GM12874 (cell line): Measurements from ENCODE around the gene POU5F1.

Experiments used
- TF ChIP-seq, protein P1 (sequence below): IDR thresholded peaks from 2 replicates; pipeline ENCODE4 v1.5.1; 2011; ENCODE audit warnings: low read depth, mild to moderate bottlenecking, control low read depth, low read length, moderate library complexity; ENCODE audit not compliant: insufficient read depth

POU5F1 gene

DNA sequence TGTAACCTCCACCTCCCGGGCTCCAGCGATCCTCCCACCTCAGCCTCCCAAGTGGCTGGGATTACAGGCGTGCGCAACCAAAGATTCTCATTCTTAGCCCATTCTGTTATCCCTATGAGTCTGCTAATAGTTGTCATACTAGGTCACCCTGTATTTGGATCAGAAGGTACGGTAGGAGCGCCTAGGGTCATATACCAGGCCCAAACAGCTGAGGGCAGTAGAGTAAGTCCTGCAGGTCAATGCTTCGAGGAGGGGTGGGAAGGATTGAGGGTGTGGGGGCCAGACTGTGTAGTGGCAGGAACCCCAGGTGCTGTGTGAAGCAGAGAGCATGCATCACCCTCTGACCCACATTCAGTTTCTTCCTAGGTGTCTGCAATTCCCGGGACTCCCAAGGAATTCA is 22.7 kb upstream of the POU5F1 start:
- TF ChIP-seq, protein P1, sequence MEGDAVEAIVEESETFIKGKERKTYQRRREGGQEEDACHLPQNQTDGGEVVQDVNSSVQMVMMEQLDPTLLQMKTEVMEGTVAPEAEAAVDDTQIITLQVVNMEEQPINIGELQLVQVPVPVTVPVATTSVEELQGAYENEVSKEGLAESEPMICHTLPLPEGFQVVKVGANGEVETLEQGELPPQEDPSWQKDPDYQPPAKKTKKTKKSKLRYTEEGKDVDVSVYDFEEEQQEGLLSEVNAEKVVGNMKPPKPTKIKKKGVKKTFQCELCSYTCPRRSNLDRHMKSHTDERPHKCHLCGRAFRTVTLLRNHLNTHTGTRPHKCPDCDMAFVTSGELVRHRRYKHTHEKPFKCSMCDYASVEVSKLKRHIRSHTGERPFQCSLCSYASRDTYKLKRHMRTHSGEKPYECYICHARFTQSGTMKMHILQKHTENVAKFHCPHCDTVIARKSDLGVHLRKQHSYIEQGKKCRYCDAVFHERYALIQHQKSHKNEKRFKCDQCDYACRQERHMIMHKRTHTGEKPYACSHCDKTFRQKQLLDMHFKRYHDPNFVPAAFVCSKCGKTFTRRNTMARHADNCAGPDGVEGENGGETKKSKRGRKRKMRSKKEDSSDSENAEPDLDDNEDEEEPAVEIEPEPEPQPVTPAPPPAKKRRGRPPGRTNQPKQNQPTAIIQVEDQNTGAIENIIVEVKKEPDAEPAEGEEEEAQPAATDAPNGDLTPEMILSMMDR = no peak

DNA sequence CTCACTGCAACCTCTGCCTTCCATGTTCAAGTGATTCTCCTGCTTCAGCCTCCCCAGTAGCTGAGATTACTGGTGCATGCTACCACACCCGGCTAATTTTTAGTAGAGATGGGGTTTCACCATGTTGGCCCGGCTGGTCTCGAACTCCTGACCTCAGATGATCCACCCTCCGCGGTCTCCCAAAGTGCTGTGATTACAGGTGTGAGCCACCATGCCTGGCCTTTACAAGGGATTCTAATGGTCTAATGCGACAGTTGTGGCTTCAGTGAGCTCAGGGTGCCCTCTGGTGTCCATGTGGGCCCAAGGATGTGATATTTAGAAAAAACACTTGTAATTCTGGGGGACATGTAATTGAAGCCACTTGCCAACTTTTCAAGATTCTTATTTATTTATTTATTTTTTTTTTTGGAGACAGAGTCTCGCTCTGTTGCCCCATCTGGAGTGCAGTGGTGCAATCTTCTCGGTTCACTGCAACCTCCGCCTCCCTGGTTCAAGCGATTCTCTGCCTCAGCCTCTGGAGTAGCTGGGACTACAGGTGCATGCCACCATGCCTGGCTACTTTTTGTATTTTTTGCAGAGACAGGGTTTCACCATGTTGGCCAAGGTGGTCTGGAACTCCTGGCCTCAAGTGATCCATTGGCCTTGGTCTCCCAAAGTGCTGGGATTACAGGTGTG is 22.1 kb upstream of the POU5F1 start:
- TF ChIP-seq, protein P1 = peak; percentile 63

DNA sequence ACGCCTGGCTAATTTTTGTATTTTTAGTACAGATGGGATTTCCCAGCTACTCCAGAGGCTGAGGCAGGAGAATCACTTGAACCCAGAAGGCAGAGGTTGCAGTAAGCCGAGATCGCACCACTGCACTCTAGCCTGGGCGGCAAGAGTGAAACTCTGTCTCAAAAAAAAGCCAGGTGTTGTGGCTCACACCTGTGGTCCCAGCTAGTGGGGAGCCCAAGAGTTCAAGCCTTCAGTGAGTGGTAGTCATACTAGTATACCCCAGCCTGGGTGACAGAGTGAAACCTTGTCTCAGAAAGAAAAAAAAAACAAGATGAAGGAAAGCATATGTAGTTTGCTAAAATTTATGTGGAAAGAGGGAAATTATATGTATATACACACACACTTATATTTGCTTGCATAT is 20.0 kb upstream of the POU5F1 start:
- TF ChIP-seq, protein P1 = no peak

DNA sequence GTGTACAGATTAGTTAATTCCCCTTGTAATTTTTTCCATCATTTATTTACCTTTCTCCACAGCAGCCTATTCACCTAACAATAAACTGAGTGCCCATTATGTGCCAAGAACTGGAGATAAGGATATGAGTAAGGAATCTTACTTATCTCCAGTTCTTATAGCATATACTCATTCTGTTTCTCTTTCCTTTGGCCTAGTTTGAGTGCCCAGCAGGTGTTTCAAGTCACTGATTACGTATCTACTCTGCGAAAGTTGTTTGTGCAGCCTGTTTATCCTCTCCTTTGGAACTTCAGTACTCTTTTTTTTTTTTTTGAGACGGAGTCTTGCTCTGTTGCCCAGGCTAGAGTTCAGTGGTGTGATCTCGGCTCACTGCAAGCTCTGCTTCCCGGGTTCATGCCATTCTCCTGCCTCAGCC is 17.3 kb upstream of the POU5F1 start:
- TF ChIP-seq, protein P1 = no peak

DNA sequence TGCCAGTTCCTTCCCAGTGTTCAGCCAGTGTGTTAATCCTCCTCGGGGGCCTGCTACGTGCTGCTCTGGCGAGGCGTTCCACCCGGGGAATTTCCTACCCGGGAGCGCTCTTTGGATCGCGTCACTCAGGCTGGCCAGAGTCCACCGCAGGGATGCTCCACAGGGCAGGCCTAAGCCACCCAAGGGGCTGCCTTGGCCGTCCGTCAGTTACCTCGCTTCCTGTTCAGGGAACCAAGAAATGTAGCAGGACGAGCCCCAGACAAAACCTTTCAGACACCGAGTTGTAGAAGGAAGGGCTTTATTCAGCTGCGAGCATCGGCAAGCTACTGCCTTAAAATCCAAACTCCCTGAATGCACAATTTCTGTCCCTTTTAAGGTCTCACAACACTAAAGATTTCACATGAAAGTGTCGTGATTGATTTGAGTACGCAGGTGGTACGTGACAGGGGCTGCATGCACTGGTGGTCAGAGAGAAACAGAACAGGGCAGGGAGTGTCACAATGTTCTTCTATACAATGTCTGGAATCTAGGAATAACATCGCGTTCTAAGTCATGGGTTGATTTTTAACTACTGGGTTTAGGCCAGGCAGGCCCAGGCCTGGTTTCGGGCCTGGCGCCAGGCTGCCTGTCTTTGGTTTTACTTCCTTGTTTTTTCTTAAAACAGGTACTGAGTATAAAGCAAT is 15.7 kb upstream of the POU5F1 start:
- TF ChIP-seq, protein P1 = no peak

DNA sequence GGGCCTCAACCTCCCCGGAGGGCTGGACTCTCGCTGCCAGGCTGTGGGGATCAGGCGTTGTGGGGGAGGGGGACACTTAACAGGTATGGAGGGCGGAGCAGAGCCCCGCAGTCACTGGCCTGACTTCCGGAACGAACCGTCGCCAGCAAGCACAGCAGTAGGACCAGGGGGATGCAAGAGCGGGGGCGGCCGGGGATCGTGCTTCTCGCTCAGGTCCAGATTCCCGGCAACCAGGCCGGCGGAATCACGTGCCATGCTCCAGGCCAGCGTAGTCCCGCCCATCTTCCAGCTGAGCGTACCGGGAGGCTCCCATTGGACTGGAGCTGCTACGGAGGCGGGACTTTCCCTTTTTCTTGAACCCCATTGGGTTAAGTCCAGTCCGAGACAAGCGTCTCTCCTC is 10.0 kb upstream of the POU5F1 start:
- TF ChIP-seq, protein P1 = no peak

DNA sequence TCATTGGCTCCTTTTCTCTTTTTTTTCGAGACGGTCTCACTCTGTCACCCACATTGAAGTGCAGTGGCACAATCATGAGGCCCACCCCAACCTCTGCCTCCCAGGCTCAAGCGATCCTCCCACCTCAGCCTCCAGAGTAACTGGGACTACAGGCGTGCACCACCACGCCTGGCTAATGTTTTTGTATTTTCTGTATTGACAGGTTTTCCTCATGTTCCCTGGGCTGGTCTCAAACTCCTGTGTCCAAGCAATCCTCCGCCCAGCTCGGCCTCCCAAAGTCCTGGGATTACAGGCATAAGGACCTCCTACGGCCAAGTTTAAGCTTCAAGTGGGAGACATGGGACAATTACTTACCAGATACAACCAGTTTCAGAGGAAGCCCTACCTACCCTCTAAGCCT is 9.4 kb upstream of the POU5F1 start:
- TF ChIP-seq, protein P1 = no peak
